Measurements from ENCODE around the gene ADGRD1. TPM values are rescaled to one million over a fixed set of nuclear protein-coding genes. Genes with fewer than 3 reads are reported as not detected.

The ADGRD1 gene
- total RNA-seq, 1 donor from 2014 or later, result 35.8 TPM

DNA sequence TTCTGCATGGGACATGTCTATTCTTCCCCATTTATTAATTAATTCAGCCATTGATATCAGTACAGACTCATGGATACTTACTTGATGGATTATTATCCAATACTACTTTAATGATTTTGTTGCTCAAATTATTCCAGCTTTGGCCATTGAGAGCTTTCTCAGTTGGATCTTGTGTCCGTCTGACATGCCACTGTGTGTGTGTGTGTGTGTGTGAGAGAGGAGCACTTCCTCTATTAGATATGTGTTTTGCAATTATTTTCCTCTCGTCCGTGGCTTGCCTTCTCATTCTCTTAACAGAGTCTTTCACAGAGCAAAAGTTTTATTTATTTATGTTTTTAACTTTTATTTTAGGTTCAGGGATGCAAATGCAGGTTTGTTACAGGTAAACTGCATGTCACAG, 194.2 kb downstream of the ADGRD1 start:
- no peaks in the 10 kb centered on the region for H3K36me3 ChIP-seq
- H3K4me3 ChIP-seq, result no peak overlapping the region
- H3K4me1 ChIP-seq, result no peaks in the 10 kb centered on the region
- TF ChIP-seq, protein P1, sequence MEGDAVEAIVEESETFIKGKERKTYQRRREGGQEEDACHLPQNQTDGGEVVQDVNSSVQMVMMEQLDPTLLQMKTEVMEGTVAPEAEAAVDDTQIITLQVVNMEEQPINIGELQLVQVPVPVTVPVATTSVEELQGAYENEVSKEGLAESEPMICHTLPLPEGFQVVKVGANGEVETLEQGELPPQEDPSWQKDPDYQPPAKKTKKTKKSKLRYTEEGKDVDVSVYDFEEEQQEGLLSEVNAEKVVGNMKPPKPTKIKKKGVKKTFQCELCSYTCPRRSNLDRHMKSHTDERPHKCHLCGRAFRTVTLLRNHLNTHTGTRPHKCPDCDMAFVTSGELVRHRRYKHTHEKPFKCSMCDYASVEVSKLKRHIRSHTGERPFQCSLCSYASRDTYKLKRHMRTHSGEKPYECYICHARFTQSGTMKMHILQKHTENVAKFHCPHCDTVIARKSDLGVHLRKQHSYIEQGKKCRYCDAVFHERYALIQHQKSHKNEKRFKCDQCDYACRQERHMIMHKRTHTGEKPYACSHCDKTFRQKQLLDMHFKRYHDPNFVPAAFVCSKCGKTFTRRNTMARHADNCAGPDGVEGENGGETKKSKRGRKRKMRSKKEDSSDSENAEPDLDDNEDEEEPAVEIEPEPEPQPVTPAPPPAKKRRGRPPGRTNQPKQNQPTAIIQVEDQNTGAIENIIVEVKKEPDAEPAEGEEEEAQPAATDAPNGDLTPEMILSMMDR (IDR thresholded peaks at IDR 0.05), result no peak
- TF ChIP-seq POLR2AphosphoS5 (IDR thresholded peaks at IDR 0.05; ENCODE audit: insufficient read depth in 1 of 2, low read depth in 1 of 2), result no peak
- no peak for TF ChIP-seq POLR2A (IDR thresholded peaks at IDR 0.05)
- H3K9me3 ChIP-seq, result no peaks in the 10 kb centered on the region
- no peaks in the 10 kb centered on the region for H3K27me3 ChIP-seq
- intact Hi-C loops (cut with DNase I), result no loop called here
- DNase-seq (ENCODE audit: extremely low spot score in 2 of 2), result no peak
- H3K27ac ChIP-seq, result no peak overlapping the region

DNA sequence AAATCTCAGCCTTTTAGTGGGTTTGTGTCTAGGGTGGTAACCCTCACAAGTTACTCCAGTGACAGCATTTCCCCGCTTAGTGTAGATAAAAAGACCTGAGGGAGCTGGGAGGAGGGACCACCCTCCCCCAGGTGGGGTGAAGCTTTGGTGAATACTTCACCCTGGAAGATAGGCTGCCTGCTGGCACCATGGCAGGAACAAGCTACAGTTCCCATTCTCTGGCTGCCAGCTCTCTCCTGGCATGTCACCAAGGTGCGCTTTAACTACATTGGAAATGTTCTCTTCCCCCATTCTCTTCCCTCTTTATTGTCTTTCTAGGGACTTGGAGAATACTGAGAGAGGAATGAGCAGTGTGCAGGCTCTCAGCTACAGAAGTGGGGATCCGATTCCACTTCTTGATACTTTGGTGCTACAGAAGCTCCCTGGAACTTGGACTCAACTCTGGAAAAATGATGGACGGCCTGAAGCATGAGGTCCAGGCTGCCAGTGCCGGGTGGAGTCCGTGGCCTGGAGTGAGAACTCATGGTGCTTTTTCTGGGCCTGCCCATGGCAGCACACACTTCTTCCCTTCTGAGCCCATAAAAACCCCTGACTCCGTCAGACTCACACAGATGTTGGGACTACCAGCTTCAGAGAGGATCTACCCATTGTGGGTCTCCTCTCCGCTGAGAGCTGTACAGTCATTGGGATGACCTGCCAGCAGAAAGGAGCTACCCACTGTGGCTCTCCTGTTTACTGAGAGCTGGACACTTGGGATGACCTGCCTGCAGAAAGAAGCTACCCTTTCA, 198.0 kb downstream of the ADGRD1 start:
- H3K36me3 ChIP-seq, result no peaks in the 10 kb centered on the region
- no peak overlapping the region for H3K27ac ChIP-seq
- no peaks in the 10 kb centered on the region for H3K4me1 ChIP-seq
- no peaks in the 10 kb centered on the region for H3K9me3 ChIP-seq
- no peak overlapping the region for H3K4me3 ChIP-seq
- no peak for TF ChIP-seq POLR2AphosphoS5 (IDR thresholded peaks at IDR 0.05; ENCODE audit: insufficient read depth in 1 of 2, low read depth in 1 of 2)
- no peak for TF ChIP-seq POLR2A (IDR thresholded peaks at IDR 0.05)
- TF ChIP-seq, protein P1 (IDR thresholded peaks at IDR 0.05), result no peak
- no peak for DNase-seq (ENCODE audit: extremely low spot score in 2 of 2)
- no peaks in the 10 kb centered on the region for H3K27me3 ChIP-seq
- intact Hi-C loops (cut with DNase I), result no loop called here

DNA sequence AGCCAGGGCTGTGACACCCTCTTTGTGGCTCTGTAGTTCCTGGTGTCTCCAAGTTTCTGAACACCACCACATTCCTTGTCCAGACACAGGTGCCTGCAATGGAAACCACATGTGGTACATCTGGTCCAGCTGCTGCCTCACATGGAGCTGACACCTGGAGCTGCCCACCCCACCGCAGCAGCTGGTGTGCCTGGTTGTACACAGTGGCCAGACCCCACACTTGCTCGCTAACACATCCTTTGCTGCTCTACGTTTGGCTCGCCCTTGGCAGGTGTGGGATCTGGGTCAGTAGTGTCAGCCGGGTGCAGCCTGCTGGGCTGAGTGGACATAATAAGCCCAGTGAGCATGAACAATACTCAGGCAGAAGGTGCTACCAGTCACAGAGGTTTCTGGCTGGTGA, 198.9 kb downstream of the ADGRD1 start:
- Histone ChIP-seq H3K36me3 (no peaks in the 10 kb centered on the region), H3K4me1 (no peaks in the 10 kb centered on the region), H3K9me3 (no peaks in the 10 kb centered on the region), H3K27me3 (no peaks in the 10 kb centered on the region), H3K4me3 (no peak overlapping the region), H3K27ac (no peak overlapping the region)
- TF ChIP-seq, protein P1 (IDR thresholded peaks at IDR 0.05), result no peak
- no peak for TF ChIP-seq POLR2AphosphoS5 (IDR thresholded peaks at IDR 0.05; ENCODE audit: insufficient read depth in 1 of 2, low read depth in 1 of 2)
- no peak for TF ChIP-seq POLR2A (IDR thresholded peaks at IDR 0.05)
- intact Hi-C loops (cut with DNase I), result no loop called here
- DNase-seq (ENCODE audit: extremely low spot score in 2 of 2), result peak; percentile 52 to 74

DNA sequence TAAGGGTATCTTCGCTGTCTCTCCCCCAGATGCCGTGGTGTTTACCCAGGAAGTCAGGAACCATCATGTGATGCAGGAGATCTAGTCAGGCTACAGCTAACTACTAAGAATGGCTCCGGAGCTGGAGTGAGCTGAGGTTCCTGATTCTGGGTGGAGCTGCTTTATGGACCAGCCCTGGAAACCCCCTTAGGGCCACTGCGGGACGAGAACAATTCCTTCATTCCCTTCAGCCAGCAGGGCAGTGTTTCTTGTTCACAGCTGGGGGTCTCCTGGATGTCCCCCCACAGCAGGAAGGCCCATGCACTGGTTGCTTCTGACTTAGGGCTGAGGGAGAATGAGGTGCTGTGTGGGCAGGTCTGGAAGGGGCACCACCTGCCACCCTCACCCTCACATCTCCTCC, 199.3 kb downstream of the ADGRD1 start:
- H3K27ac ChIP-seq, result no peak overlapping the region
- DNase-seq (ENCODE audit: extremely low spot score in 2 of 2), result peak in 1 of 2 donors; percentile 81
- H3K4me1 ChIP-seq, result no peaks in the 10 kb centered on the region
- TF ChIP-seq POLR2AphosphoS5 (IDR thresholded peaks at IDR 0.05; ENCODE audit: insufficient read depth in 1 of 2, low read depth in 1 of 2) (no peak), POLR2A (IDR thresholded peaks at IDR 0.05) (no peak)
- TF ChIP-seq, protein P1 (IDR thresholded peaks at IDR 0.05), result no peak
- H3K27me3 ChIP-seq, result no peaks in the 10 kb centered on the region
- H3K36me3 ChIP-seq, result no peaks in the 10 kb centered on the region
- intact Hi-C loops (cut with DNase I), result no loop called here
- H3K4me3 ChIP-seq, result no peak overlapping the region
- H3K9me3 ChIP-seq, result no peaks in the 10 kb centered on the region

DNA sequence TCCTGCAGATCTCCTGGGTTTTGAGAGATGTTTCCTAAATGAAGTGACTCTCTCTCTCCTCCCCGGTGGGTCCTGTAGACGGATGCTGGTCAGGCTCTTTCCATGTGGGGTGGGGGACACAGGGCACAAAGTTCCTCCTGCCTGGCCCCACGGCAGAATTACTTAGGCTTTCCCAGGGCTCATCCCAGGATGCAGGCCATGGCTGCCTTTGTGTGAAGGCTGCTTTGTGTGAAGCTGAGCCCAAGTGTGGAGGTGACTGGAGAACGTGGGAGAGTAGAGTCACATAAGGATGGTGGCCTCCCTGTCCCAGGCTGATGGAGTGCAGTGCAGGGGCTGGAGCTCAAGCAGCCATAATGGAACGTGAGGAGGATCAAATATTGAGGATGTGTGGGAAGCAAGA, 200.2 kb downstream of the ADGRD1 start:
- Histone ChIP-seq H3K4me1 (no peaks in the 10 kb centered on the region), H3K27me3 (no peaks in the 10 kb centered on the region), H3K9me3 (no peaks in the 10 kb centered on the region), H3K36me3 (no peaks in the 10 kb centered on the region), H3K27ac (no peak overlapping the region), H3K4me3 (no peak overlapping the region)
- TF ChIP-seq POLR2A (IDR thresholded peaks at IDR 0.05), result no peak
- TF ChIP-seq POLR2AphosphoS5 (IDR thresholded peaks at IDR 0.05; ENCODE audit: insufficient read depth in 1 of 2, low read depth in 1 of 2), result no peak
- TF ChIP-seq, protein P1 (IDR thresholded peaks at IDR 0.05), result no peak
- intact Hi-C loops (cut with DNase I), result no loop called here
- DNase-seq (ENCODE audit: extremely low spot score in 2 of 2), result peak in 1 of 2 donors; percentile 67

Data from vagina (tissue), 2 donors.